ENCODE results near the gene TRIM16.
"Not testable (repeated sequence)": the region's sequence is repeated elsewhere in the genome, so short reads cannot be mapped to it uniquely, and the experiment has no call there.

TRIM16 gene

GRCh38 chr17:15658296-15658695 is 25.8 kb downstream of the TRIM16 start:
- no peak for DNase-seq (ENCODE audit: low spot score)

DNA sequence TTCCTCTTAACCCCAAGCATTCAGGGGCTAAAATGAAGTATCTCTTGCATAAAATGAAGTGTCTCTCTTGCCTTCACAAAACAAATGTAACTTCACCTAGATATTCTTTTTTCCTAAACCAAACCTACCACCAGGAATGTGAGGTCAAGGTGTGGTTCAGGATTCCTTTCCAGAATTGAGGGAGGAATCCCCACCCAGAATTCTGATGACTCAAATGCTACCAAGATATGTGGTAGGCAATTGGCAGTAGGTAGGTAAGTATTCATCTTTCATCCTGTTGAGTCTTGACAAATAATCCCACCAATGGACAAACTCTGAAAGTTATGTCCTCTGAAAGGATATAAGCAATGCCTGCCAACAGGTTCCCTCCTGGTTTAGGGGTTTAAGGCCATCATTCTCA is 26.2 kb downstream of the TRIM16 start:
- no peak for DNase-seq (ENCODE audit: low spot score)

DNA sequence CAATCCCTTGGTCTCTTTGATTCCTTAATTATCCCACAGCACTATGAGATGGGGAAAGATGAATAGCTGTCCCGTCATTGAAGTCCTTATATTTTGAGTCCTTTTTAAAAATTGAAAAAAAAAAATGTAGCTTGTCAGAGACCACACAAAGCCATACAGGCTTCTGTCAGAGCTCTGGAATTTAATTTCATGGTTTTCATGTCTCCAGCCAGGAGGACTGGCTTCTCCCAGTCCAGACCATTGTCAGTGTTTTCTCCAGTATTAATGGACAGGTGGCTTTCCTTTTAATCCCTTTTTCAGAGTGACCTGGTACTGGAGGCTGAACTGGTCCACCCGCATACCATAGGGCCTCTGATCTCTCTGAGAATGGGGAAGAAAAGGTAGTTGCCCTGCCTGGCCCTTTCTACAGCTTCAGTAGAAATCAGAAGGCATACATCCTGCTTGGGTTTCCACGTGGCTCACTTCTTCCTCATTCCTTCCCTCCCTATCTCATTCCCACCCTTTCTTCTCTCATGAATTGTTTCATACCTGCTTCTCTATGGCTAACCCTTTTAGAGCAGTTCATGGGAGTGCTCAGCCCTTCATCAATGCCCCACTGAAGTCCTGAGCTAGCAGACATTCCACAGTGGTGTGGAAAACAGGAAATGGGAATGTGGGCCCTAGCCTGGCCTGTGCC is 29.1 kb downstream of the TRIM16 start:
- no peak for DNase-seq (ENCODE audit: low spot score)

- not testable (repeated sequence) for DNase-seq (ENCODE audit: low spot score)
Observed at GRCh38 chr17:15654401-15654800, 29.7 kb downstream of the TRIM16 start.

- DNase-seq (ENCODE audit: low spot score), result no peak
Observed at GRCh38 chr17:15652960-15653359, 31.2 kb downstream of the TRIM16 start.

- DNase-seq (ENCODE audit: low spot score), result peak; percentile 34
Observed at GRCh38 chr17:15651583-15652110, 32.5 kb downstream of the TRIM16 start.

DNA sequence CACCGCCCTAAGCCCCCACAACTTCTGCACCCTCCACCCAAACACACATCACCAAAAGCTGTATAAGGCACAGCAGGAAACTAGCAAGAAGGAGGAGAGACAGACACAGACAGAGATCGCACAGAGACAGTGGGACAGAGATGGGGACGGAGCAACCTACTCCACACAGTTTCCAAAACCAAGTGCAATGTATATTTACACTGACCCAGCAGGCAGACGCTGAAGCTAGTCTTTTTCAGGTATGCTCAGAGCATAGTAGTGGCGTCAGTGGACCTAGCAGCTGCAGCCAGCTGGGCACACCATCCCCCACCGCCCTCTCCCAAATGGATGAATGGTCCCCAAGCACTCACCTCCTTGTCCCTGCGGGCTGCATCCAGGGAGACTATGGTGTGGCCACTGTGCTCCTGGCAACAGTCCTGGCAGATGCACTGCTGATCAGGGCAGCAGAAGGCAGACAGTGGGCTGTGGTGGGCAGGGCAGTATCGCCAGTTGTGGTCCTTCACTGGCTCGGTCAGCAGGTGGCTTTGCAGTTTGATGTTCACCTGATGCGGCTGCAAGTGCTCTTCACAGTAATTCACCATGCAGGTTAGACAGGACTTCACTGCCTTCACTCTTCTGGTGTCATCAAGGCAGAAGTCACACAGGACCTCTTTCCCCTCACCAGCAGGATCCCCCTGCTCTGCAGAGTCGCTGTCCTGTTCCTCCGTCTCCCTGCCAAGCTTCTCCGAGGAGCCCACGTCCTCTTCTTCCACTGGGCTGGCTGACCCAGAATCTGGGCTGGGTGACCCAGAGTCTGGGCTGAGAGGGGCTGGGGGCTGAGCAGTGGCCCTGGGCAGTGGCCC is 33.1 kb downstream of the TRIM16 start:
- DNase-seq (ENCODE audit: low spot score), result no peak

DNA sequence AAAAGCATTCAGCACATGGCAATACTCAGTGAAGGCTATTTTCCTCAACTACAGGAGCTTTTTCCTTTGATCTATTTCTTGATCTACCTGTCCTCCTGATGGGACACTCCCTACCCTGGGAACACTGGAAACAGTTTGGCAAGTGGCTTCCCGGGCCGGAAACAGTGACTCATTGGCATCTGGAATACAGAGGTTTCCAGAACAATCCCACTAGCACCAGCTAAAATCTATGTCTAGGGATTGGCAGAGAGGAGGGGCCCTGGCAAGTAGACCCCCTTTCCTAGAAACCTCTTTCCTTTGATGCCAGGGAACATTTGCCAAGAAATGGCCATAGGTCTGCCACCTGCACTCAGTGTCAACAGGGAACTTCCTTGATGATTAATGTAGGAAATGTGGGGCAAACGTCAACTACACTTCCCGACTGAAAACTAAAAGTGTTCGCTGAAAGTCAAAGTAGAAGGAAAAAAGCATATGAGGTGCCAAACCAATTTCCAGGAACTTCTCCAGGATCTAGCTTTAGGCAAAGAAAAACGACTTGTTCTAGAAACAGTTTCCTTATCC is 34.2 kb downstream of the TRIM16 start:
- no peak for DNase-seq (ENCODE audit: low spot score)

DNA sequence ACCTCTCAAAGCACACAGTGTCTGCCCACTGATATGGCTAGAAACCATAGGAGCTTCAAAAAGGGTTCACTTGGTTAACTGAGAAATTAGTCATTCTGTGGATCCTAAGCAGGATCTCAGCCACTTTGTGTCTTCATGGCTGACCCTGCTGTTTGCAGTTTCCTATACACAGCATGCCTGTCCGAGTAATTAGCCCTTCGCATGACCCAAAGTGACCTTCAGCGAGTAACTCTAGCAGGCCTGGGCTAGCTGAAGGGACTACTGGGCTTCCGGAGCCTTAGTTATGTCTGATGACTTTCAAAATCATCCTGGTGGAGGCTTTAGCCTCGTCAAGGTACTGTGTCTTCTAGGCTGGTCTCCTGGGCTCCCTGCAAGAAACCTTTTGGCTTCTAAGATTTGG is 35.7 kb downstream of the TRIM16 start:
- DNase-seq (ENCODE audit: low spot score), result no peak

GRCh38 chr17:15645942-15646312 is 38.2 kb downstream of the TRIM16 start:
- not testable (repeated sequence) for DNase-seq (ENCODE audit: low spot score)

- DNase-seq (ENCODE audit: low spot score), result not testable (repeated sequence)
Observed at GRCh38 chr17:15645099-15645941, 38.8 kb downstream of the TRIM16 start.

- not testable (repeated sequence) for DNase-seq (ENCODE audit: low spot score)
Observed at GRCh38 chr17:15642505-15643251, 41.4 kb downstream of the TRIM16 start.

DNA sequence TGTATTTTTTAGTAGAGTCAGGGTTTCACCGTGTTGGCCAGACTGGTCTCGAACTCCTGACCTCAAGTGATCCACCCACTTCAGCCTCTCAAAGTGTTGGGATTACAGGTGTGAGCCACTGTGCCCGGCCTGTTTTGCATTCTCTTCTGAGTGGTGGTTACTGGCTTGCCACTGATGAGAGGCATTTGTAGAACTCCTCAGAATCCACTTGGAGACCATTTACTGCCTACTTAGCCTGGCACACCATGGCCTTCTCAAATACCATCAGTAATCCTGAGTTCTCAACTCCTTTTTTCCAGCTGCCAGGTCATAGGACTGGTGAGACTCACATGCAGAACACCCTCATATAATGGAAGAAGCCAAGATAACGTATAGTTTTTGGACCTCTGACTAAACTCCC is 42.1 kb downstream of the TRIM16 start:
- not testable (repeated sequence) for DNase-seq (ENCODE audit: low spot score)

GRCh38 chr17:15630930-15631453 is 53.1 kb downstream of the TRIM16 start:
- DNase-seq (ENCODE audit: low spot score), result not testable (repeated sequence)

DNA sequence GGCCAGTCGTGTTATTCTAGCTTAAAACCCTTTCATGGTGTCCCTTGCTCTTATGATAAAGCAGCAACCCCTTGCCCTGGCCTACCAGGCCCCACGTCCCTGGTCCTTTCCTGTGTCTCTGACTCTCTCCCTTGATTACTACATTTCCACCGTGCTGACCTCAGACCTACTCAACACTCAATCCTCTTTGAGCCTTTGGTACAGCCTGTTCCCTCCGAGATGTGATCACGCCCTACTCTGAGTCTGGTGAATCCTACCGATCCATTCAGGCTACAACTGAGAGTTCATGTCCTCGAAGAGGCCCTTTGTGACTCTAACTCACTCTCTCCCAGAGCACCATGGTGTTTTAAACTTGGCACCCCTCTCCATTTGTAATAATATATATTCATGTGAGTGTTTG is 54.1 kb downstream of the TRIM16 start:
- DNase-seq (ENCODE audit: low spot score), result not testable (repeated sequence)

DNA sequence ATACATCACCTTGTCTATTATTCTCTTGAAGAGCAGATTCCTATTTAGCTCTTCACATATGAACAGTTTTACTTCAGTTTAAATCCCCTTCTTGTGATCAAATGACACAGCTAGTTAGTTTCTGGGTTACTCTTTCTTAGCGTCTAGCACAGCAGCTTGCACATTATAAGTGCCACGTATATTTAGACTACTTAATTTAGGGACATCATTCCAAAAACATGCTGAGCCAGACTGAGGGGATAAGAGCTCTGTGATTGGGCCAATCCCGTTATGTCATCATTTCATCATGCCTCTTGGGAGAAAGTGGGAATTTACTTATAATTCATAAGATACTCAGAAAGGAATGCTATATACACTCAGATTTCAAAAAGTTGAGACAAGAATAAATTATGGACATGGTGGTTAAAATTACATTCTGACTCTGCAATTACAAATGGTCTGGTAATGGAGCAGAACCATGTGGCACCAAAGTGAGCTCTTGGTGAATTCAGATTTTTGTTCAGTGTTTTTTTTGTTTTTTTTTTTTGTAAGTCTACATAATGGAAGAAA is 60.4 kb downstream of the TRIM16 start:
- DNase-seq (ENCODE audit: low spot score), result not testable (repeated sequence)

- not testable (repeated sequence) for DNase-seq (ENCODE audit: low spot score)
Observed at GRCh38 chr17:15623255-15623654, 60.9 kb downstream of the TRIM16 start.

GRCh38 chr17:15622124-15622523 is 62.0 kb downstream of the TRIM16 start:
- not testable (repeated sequence) for DNase-seq (ENCODE audit: low spot score)

DNA sequence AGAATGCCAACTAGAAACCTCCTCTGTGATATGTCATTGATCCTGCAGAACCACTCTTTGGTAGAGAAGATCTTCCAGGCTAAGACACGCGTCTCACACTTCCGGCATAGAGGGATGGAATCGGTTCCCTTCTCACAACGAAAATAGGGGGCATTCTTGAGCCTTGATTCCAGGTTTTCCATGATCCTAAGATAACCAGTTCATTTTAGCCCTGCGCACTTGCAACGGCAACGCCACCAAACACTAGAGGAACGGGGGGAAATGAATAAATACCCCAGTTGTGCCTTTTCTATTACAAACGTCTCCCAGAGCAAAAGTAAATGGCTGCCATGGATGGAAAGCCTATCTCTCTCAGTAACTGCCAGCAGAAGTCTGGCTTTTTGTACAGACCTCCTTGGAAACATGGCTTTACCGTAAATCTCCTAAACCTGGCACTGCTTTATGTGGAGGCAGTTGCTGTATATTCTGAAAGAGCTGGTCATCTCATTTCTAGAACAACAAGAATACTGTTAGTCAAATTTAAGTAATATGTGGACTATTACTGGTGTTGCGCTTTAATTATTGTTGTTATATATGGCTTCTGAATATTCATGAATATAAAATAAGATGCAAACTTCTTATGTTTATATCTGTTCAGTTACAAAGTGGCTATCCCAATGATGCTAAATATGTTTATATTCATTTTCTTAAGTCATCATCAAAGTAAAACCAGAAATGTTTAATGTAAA is 64.6 kb downstream of the TRIM16 start, which contains the start of gene FBXW10B:
FBXW10B (minus strand) TSS at position 374 of the 728 bp plus-strand sequence; CDS start at position 182, 192 bp downstream.
- DNase-seq (ENCODE audit: low spot score), result not testable (repeated sequence)

- not testable (repeated sequence) for DNase-seq (ENCODE audit: low spot score)
Observed at GRCh38 chr17:15616828-15617227, 67.3 kb downstream of the TRIM16 start.

Measured in D341Med (cell line).